HK-2 (cell line): ENCODE measurements around the gene ATP2B2.
"Not testable (repeated sequence)": the region's sequence is repeated elsewhere in the genome, so short reads cannot be mapped to it uniquely, and the experiment has no call there.

Experiments
- DNase-seq: peaks from one replicate; pipeline ENCODE4 v3.0.0-alpha.2; 2018; ENCODE audit not compliant: unreplicated experiment

The ATP2B2 gene

DNA sequence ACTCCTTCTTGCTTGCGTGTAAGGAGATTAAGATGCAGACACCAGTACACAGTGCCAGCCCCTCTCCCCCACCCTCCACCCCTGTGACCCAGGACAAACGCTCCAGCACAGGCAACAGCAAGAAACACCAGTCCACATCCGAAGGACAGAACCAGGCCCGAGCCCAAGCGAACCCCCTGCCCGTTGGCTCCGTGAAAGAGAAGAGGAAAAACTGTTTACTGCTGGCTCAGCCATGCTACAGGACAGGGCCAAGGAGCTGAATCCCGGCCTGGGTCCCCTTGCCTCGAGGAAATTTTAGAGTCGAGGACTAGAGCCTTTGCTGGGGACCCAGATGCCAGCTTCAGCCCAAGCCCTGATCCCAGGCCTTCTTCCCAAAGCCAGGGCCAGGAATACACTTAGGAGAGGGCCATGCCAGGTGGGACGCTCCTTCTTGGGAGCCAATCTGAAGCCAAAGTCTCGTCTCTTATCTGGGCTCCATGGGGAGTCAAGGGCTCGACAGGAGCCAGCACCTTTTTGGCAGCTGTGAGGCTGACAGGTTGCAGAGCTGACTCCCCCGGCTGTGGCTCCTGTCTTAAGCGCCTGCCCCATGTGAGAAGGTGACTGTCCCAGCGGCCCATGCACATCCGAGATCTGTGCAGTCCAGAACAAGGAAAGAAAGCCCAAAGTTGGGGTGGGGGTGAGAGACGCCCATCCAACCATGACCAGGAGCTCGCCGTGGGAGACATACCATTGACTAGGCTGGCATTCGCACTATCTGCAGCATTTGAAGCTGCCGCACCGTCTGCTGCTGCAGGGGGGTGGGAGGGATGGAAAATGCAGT lies 120.6 kb downstream of the ATP2B2 start:
- DNase-seq: no peak

DNA sequence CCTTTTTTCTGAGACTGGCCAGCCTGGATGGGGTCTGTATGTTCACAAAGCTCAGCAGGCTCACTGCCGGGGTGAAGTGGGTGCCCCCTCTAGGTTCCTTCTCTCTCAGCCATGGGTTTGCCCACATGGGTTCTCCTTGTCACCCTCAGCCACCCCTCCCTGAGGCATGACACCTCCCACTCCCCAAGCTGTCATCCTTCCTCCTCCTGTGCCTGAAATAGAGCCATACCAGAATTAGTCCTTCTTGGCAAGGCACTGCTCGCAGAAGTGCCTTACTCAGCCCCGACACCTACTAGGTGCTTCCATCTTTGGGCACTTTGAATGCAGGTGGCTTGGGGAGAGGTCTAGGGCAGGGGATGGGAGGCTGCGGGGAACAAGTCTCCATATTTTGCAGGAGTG lies 121.5 kb downstream of the ATP2B2 start:
- DNase-seq: no peak

DNA sequence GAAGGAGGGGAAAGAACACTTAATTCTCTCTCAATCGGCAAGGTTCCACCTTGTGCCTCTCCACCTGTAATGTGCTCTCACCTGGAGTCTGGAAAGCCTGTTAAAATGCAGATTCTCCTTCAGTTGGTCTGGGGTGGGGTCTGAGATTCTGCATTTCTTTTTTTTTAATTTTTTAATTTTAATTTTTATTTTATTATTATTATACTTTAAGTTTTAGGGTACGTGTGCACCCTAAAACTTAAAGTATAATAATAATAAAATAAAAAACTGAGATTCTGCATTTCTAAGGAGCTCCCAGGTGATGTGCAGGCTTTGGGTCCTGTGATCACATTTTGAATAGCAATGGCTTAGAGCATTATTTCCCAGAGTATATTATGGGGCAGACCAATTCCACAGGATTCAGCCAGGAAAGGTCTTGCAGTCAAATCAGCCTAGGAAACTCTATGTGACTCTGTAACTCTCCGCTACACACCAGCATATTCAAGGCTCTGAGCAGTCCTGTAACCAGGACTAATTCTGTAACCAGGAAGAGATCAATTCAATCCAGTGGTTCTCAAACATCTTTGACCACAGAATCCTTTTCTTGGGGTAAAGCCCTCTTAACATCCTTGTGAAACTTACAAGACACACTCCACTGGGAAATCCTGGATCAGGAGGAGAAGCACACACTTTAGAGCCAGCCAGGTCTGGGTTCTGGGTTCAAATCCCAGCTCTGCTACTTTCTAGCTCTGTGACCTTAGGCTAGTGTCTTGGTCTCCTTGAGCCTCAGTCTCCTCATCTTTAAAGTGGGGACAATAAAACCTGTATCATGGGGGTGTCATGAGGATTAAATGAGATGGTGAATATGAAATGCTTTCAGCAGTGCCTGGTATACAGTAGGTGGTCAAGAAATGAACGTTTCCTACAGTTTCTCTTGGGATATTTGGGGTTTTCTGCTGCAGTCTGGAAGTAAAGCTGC lies 122.2 kb downstream of the ATP2B2 start:
- DNase-seq: no peak

DNA sequence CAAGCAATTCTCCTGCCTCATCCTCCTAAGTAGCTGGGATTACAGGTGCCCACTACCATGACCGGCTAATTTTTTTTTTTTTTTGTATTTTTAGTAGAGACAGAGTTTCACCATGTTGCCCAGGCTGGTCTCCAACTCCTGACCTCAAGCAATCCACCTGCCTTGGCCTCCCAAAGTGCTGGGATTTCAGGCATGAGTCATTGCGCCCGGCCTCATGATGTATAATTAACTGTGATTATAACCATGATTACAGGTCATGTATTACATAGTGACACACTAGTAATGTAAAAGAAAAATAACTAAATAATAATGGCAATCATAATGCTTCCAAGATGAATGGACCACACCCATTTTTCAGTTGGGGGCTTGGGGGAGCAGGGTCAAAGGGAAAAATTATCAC lies 122.9 kb downstream of the ATP2B2 start:
- DNase-seq: not testable (repeated sequence)

DNA sequence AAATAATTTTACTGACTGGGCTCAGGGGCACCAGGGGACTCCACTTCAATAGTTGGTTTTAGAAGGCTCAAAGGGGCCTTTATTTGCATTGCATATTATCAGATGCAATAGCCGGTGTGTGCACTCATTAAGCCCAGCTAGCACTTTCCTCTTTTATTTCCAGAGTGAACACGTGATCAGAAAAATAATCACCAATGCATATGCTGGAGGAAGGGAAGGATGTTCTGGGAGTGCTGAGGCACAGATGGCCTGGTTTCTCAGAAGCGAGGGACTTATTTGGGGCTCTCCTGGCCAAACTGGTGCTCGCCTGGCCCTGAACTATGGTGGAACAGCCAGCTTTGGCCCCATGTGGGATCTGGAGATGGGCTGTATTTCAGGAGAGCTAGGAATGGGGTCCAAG lies 124.0 kb downstream of the ATP2B2 start:
- DNase-seq: no peak

DNA sequence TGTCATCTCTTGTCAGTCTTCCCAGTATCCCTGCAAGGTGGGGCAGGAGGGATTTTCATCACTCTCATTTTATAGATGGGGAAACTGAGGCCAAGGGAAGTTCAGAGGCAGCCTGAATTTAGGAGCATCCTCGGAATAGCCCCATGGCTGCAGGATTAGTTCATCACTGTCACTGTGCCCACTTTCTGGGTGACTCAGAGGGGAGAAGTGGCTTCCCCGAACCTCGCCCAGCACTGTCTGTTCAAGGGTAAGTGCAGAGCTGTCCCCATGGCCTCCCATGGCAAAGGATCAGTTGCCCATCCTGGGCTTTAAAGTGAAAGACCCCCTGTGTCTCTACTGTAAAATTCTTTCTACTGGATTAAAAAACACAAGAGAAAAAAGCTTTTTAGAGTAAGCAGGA lies 124.5 kb downstream of the ATP2B2 start:
- DNase-seq: no peak

DNA sequence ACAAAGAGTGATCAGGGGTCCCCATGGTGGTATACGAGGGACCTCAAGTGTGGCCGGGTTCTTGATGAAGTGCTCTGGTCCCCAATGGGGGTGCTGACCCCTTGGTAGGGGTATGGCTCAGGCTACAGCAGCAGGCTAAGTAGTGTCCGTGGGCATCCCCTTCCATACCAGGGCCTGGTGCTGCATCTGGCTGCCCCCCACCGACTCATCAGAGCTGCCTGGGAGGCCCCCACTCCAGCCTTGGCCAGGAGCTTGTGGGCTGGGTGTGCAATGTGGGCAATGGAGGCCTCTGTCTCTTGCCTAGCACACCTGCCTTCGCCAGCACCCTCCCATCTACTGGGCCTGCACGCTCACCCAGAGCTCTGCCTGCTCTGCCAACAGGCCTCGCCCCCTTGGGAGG lies 125.4 kb downstream of the ATP2B2 start:
- no peak for DNase-seq

DNA sequence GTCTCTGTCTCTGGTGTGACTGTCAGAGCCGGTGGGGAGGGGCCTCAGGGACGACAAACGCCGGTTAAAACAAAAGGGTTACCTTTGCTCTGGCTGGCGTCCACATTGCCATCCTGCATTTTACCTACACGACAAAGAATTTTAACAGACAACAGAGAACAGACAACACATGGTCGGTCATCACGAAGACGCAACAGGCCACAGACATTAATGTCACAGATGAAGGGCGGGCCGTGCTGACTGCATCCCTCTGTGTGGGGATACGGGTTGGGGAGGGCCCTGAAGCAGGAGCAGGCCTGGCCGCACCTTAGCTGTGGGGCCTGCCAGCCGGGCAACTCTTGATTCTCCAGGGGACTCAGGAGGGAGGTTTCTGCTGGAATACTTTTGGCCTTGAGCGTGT lies 126.2 kb downstream of the ATP2B2 start:
- DNase-seq: no peak

DNA sequence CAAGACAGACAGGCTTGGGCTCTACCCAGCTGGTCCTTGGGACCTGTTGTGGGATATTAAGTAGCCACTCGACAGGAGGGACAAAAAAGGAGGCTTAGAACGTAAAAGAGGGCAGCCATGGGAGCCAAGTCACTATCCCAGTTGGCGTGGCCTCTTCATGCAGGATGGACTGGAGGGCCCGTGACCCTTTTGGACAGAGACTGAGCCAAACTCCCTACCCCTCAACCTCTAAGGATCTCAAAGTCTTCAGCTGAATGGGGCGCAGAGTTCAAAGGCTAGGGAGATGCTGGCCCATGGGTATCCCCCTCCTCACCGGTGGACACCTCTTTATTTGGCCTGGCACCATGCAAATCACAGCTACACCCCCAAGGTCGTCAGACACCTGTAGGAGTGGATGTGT lies 126.6 kb downstream of the ATP2B2 start:
- DNase-seq: no peak

DNA sequence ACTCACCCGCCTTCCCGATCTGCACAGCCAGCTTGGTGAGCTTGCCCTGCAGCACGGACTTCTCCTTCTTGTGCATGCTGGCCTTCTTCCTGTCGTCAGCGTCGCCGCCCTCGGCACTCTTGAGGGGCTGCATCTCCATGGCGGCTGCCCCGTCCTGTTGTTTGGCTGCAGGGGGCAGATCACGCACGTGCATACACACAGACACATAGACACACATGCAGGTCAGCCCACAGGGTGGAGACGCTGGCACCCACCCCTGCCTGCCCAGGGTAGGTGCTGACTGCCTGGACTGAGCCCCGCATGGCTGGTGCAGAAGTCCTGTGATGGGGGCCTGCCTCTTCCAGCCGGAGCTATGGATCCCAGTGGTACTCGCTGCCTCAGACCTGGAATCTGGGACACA lies 127.1 kb downstream of the ATP2B2 start:
- DNase-seq: no peak

DNA sequence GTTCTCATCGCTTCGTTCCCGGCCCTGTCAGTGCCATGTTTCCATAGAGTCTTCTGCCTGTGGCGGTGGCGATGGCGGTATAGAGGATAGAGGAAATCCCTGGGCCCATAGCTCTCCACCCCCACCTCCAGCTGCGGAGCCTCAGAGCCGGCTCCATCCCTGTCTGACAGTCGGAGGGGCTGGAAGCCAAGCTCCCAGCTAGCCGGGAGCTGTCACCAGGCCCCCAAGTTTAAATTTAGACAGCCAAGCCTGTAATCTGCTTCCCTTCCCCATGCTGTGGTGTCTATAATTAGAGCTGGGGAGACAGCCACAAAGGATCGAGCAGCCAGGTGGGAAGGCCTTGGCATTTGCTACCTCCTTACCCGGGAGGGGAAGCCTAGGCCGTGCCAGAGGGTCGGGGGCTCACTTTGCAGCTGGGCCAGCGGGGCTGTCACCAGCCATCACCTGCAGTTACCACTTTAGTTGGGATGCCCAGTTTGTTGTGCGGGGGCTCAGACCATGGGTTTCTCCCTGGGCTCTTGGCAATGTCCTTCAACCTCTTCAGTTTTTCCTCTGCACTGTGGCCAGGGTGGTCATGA lies 128.1 kb downstream of the ATP2B2 start:
- no peak for DNase-seq

DNA sequence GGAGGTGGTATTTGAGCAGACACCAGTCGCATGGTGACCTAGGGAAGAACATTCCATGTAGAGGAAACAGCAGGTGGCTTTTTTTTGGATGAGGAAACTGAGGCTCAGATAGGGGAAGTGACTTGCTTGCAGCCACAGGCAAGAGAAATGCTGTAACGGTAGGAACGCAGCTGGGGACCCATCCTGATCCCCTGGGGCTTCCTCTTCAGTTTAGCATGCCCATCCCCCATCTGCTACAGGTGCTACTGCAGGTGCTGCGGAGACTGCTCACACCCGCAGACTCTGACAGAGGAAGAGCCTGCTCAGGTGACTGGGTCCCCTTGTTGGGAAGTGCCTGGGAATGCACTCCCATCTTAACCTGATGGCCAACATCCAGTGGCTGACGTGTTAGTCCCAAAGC lies 129.0 kb downstream of the ATP2B2 start:
- DNase-seq: no peak

DNA sequence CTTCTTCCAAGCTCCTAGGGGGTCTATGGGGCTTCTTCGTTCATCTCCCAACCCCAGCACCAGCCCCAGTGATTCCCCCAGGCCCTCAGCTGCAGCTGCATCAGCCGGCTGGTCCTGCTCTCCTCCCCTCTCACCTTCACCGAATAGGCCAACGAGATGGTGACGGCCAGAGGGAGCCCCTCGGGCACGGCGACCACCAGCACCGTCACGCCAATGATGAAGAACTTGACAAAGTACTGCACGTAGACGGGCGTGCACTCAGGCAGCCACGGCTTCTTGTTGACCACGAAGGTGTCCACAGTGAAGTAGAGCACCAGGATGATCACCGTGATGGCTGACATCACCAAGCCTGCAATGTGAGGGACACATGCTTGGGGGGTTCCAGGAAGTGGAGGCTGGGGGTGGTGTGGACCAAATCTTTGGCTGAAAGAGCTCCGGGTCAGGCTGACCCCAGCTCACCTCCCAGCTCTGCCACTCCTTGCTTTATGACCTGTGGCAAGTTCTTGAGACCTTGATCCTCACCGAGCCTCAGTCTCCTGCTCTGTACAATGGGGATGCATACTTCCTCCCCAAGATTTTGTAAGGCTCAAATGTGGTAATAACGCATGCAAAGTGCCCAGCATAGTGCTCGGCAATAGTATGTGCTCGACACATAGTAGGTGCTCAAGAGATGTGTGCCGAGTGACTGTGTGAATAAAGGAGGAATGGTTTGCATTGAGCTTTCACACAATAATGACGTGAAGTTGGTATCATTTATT lies 129.9 kb downstream of the ATP2B2 start:
- no peak for DNase-seq

DNA sequence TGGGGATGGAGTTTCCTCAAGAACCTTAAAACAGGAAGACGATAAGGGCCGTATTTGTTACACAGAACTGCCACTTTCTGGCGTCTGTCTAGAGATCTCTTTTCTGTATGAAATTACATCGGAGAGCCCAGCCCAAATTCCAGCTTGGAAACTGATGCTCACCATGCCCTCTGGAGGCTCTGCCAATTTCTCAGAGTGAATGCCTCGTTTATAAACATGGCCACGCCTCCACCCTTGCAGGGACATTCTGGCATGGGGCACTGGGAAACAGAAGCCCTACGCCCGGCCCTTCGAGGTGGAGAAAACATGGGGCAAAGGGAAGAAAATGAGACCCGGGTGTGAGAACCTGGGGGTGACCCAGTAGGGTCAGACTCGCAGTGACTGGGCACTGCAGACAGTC lies 131.1 kb downstream of the ATP2B2 start:
- no peak for DNase-seq

DNA sequence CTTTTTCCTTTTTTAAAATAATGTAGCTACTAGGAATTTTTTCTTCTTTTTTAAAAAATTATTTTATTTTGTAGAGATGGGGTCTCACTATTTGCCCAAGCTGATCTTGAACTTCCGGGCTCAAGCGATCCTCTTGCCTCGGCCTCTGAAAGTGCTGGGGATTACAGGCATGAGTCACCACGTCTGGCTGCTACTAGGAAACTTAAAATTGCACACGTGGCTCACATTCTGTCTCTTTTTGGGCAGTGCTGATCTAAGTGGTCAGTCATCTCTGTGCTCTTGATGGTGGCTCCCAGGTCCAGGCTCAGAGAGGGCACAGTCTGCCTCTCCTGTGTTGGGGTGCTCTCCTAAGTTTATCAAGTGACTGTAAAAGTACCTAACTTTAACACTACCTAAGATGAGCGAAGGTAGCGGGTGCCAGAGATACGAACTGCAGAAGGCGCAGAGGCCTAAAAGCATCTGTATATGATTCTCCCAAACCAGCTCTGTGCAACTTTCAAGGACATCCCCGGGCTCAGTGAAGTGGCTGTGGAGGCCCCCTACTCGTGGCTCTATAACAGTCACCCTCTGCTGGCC lies 131.6 kb downstream of the ATP2B2 start:
- no peak for DNase-seq

DNA sequence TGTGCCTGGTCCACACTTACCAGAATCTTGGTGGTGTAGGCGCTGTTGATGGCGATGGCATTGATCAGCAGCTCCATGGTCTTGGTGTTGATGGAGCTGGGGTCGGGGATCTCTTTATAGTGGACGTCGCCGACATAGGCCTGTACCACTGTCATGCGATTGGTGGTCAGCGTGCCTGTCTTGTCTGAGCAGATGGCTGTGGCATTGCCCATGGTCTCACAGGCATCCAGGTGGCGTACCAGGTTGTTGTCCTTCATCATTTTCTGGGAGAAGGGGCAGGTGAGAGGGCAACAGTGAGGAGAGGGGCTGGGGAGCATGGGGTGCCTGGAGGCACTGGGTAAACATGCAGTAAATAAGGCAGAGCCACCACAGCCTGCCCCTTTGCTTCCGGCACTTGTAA lies 133.6 kb downstream of the ATP2B2 start:
- DNase-seq: no peak

DNA sequence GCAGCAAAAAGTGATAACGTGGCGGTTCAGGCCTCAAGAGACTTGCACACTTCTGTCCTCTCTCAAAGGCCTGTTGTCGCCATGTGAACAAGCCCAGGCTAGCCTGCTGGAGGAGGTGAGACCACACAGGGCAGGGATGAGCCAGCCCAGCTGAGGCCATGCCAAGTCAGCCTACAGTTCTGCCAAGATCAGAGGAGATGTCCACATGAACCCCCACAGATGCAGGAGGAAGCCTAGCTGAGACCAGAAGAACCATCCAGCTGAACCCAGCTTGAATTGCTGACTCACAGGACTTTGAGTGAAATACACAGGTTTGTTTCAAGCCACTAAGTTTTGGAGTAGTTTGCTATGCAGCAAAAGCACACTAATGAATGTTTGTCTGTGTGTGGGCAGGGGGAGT lies 134.2 kb downstream of the ATP2B2 start:
- no peak for DNase-seq

DNA sequence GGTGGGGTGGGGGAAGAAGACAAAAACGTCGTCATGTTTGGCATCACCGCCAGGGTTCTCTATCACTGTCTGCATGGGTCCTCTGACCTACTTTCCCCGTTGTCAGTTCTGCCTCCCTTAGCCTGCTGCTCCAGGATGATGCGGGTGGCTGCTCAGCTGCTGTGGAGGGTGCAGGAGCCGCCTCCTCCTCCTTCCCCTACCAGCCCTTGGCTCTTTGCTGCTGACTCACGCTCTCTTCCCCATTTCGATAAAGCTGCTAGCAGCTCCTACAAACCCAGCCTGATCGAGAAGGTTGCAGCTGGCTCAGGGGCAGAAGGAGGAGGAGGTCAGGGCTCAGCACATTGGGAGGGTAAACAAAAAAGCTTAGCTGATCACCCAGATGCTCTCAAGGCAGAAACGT lies 135.0 kb downstream of the ATP2B2 start:
- DNase-seq: peak; percentile 15

DNA sequence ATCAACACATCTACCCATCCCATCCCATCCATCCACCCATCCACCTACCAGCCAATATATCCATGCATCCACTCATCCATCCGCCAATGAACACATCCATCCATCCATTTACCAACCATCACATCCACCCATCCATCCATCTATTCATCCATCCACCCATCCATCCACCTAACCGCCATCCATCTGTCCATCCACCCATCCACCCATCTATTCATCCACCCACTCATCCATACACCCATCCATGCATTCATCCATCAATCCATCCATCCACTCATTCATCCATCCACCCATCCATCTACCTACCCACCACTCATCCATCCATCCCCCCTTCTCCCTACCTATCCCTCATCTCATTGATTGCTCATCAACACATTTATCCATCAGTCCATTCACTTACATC lies 136.9 kb downstream of the ATP2B2 start:
- no peak for DNase-seq

DNA sequence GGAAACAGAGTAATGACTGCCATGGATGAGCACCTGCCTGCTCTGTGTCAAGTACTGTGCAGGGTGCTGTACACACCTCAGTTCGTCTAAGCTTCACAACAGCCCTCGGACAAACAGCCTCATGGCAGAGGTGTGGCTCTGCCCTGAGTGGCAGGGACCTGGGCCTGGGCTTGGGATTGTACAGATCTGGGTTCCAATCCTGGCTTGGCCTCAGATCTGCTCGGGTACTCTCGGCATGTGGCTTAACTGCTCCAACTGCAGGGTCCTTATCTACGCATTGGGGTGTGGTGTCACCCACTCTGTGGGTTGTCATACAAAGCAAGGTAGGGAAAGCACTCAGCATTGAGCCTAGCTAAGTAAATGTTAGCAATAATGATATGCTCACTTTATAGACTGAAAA lies 137.9 kb downstream of the ATP2B2 start:
- no peak for DNase-seq

DNA sequence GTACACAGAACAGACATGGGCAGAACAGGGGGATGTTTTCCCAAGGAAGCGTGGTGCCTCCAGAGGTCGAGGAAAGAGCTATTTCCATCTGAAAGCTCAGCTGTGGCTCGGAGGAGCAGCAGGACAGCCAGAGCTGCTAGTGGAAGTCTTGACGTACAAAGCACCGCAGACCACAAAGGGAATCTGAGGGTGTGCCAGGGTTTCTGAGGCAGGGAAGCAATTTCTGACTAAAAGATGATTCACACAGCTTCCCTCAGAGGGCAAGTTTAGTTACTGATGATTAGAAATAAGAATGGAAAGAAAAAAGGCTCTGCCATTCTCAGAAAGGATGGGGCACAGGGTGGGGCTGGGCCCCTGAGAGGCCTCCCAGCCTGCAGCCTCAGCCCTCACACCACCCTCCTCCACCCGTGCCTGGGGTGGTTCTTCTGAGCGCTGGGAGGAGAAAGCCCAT lies 138.7 kb downstream of the ATP2B2 start:
- DNase-seq: peak; percentile 56
